Endothelial cell of umbilical vein (primary cell): ENCODE results near the gene KLRF2. TPM values are rescaled to one million over a fixed set of nuclear protein-coding genes. Genes with fewer than 3 reads are reported as not detected.

Experiments used
- BruUV-seq: library from RNA; stranded (reverse); fragments of 400-500 nt; replicated peaks from 2 replicates; lab custom pipeline; 2021; lab: Mats Ljungman, UMichigan
- CTCF ChIA-PET: fragments of 300-600, 350-600 bp; sonication (Branson Sonifier 250); formaldehyde crosslinking; loops from one replicate; lab custom pipeline; 2021; ENCODE audit warnings: antibody characterized with exemption, inconsistent platforms; lab: Charles Lee
- POLR2A ChIA-PET: fragments of 300-600, 350-600 bp; sonication (Branson Sonifier 250); formaldehyde crosslinking; loops from one replicate; lab custom pipeline; 2021; ENCODE audit warnings: antibody characterized with exemption, inconsistent platforms; lab: Charles Lee
- DNase-seq: peaks from one replicate; pipeline ENCODE4 v3.0.0-alpha.2; 2011; ENCODE audit warnings: low read depth, low spot score
- FAIRE-seq: peaks from 2 replicates; lab custom pipeline; 2011; peaks lifted over from hg19 to GRCh38; lab: Jason Lieb, UNC
- H2AFZ ChIP-seq: 2 replicates; pipeline ENCODE4 v1.6.0; 2012; ENCODE audit warnings: low read depth, low read length, control low read depth, inconsistent platforms
- H3K27ac ChIP-seq: 2 replicates; pipeline ENCODE4 v1.5.1; 2011; ENCODE audit warnings: low read depth, mild to moderate bottlenecking, control low read depth, low read length, moderate library complexity; ENCODE audit not compliant: insufficient read depth
- H3K27me3 ChIP-seq, 2 experiments: 2 replicates each; pipeline versions ENCODE4 v1.6.0 to v1.6.1; 2011; ENCODE audit warnings: low read length in 2 of 2, mixed read lengths in 1 of 2; ENCODE audit not compliant: control insufficient read depth in 2 of 2, insufficient read depth in 2 of 2
- H3K36me3 ChIP-seq, 2 experiments: 2 replicates in 1 of 2; 3 replicates in 1 of 2; pipeline ENCODE4 v1.5.1; 2011; ENCODE audit warnings: low read length in 2 of 2, mild to moderate bottlenecking in 1 of 2, moderate library complexity in 1 of 2; ENCODE audit not compliant: control insufficient read depth in 2 of 2, insufficient read depth in 2 of 2; ENCODE audit errors: extremely low read depth in 1 of 2
- H3K4me1 ChIP-seq: 3 replicates; pipeline ENCODE4 v1.5.1; 2011; ENCODE audit warnings: mild to moderate bottlenecking, low read length; ENCODE audit not compliant: control insufficient read depth, insufficient read depth; ENCODE audit errors: extremely low read depth
- H3K4me2 ChIP-seq: 2 replicates; pipeline ENCODE4 v1.6.1; 2011; ENCODE audit warnings: low read length, control low read depth, mixed read lengths; ENCODE audit not compliant: insufficient read depth
- H3K4me3 ChIP-seq, 3 experiments: fragments of 200-600 bp in 1 of 3; sonication (generic), shearing (Covaris generic) in 1 of 3; replicated peaks in 1 of 3; 2 replicates each; pipeline ENCODE4 v1.5.1; 2011 to 2016; ENCODE audit warnings: control low read depth in 3 of 3, low read length in 3 of 3, mild to moderate bottlenecking in 2 of 3, inconsistent platforms in 1 of 3, low read depth in 1 of 3, moderate library complexity in 1 of 3; ENCODE audit not compliant: insufficient read depth in 1 of 3
- H3K79me2 ChIP-seq: 2 replicates; pipeline ENCODE4 v1.6.0; 2012; ENCODE audit warnings: low read length, inconsistent platforms; ENCODE audit not compliant: control insufficient read depth, insufficient read depth
- H3K9ac ChIP-seq: replicated peaks from 2 replicates; pipeline ENCODE3; 2011; ENCODE audit warnings: low read length, control low read depth; ENCODE audit not compliant: insufficient read depth; ENCODE audit errors: extremely low read depth
- H3K9me1 ChIP-seq: replicated peaks from 3 replicates; pipeline ENCODE4 v1.6.0; 2011; ENCODE audit warnings: mild to moderate bottlenecking, low read length; ENCODE audit not compliant: control insufficient read depth, insufficient read depth; ENCODE audit errors: extremely low read depth
- H3K9me3 ChIP-seq: replicated peaks from 2 replicates; pipeline ENCODE4 v1.5.1; 2012; ENCODE audit warnings: low read length, inconsistent platforms; ENCODE audit not compliant: control insufficient read depth, insufficient read depth
- H4K20me1 ChIP-seq: replicated peaks from 2 replicates; pipeline ENCODE3; 2011; ENCODE audit warnings: mild to moderate bottlenecking, low read length; ENCODE audit not compliant: control insufficient read depth, insufficient read depth; ENCODE audit errors: extremely low read depth
- CTCF ChIP-seq, 2 donors: IDR thresholded peaks; 1 replicate in 1 of 2; 2 replicates in 1 of 2; pipeline ENCODE4 v1.5.1; 2011; ENCODE audit warnings: low read length in 2 of 2, mild to moderate bottlenecking in 2 of 2, moderate library complexity in 2 of 2, control low read depth in 1 of 2, inconsistent platforms in 1 of 2, low read depth in 1 of 2; ENCODE audit not compliant: insufficient read depth in 1 of 2; ENCODE audit errors: extremely low read depth in 1 of 2
- EZH2 ChIP-seq: IDR thresholded peaks from 2 replicates; pipeline ENCODE4 v1.6.1; 2012; ENCODE audit warnings: borderline replicate concordance, low read depth, mild to moderate bottlenecking, moderate library complexity, low read length, inconsistent platforms; ENCODE audit not compliant: severe bottlenecking
- FOS ChIP-seq: IDR thresholded peaks from 2 replicates; pipeline ENCODE4 v1.6.1; 2011; ENCODE audit warnings: mild to moderate bottlenecking, low read length, moderate library complexity, borderline replicate concordance; ENCODE audit not compliant: insufficient read depth
- GATA2 ChIP-seq: IDR thresholded peaks from 2 replicates; pipeline ENCODE4 v1.7.0; 2011; ENCODE audit warnings: low read depth, mild to moderate bottlenecking, moderate library complexity, mixed read lengths, low read length; ENCODE audit not compliant: insufficient read length, insufficient read depth
- JUN ChIP-seq: IDR thresholded peaks from 2 replicates; pipeline ENCODE4 v1.6.1; 2011; ENCODE audit warnings: borderline replicate concordance, low read depth; ENCODE audit not compliant: insufficient read length, insufficient read depth
- MAX ChIP-seq: IDR thresholded peaks from 2 replicates; pipeline ENCODE4 v1.6.1; 2011; ENCODE audit not compliant: insufficient read depth, insufficient read length
- MYC ChIP-seq: IDR thresholded peaks from one replicate; pipeline ENCODE4 v1.6.1; 2011; ENCODE audit warnings: mild to moderate bottlenecking, low read depth, low read length
- POLR2A ChIP-seq: IDR thresholded peaks from 2 replicates; pipeline ENCODE4 v1.6.1; 2012; ENCODE audit warnings: low read depth, mild to moderate bottlenecking, control low read depth, low read length
- POLR2AphosphoS5 ChIP-seq: IDR thresholded peaks from 2 replicates; pipeline ENCODE4 v1.6.1; 2012; ENCODE audit warnings: low read depth, mild to moderate bottlenecking, control low read depth, low read length, moderate library complexity; ENCODE audit not compliant: insufficient read depth
- dilution Hi-C: fragments of 300-500 bp; cut with MboI; formaldehyde crosslinking; loops from one replicate; pipeline ENCODE4 v1.15.0; 2019; ENCODE audit warnings: low sequenced_read_pairs; ENCODE audit not compliant: extremely low pct_ligation_motif_present
- intact Hi-C: fragments of 100-400 bp; cut with micrococcal nuclease; formaldehyde crosslinking; loops from one replicate; pipeline ENCODE4 v1.10.0; 2022
- polyA plus RNA-seq, 4 experiments: library from polyadenylated mRNA; depleted of rRNA in 3 of 4; stranded (reverse) in 3 of 4; unstranded in 1 of 4; fragments of >200 nt; gene quantifications; 2 replicates each; pipeline versions ENCODE4 v1.2.1 to v1.2.3, GENCODE V29; 2011 to 2012; ENCODE audit warnings: missing spikeins in 1 of 4
- total RNA-seq: library from RNA; stranded (reverse); gene quantifications from 2 replicates; pipeline ENCODE4 v1.2.3, GENCODE V29; 2021

KLRF2 gene
- total and polyA plus RNA-seq, 2 donors (not counting 3 experiments of a cell fraction or from before 2014, with no cell fraction given) = not detected

- no peak overlapping the region for H3K4me2 ChIP-seq
- intact Hi-C loops (no loop called here), dilution Hi-C loops (no loop called here)
- CTCF ChIA-PET = interaction anchor here (1.0 to 3.2 kb wide), 8 partner anchors 8 to 146 kb away, joined by 3 to 20 read pairs (median 4); no protein-coding TSS in a partner anchor
- no peak for DNase-seq
- POLR2A ChIA-PET = no interaction called here
- H2AFZ ChIP-seq = no peak overlapping the region
- no peak overlapping the region for H3K4me3 ChIP-seq
- no peaks in the 10 kb centered on the region for H3K79me2 ChIP-seq
- H3K27ac ChIP-seq = no peak overlapping the region
- no peaks in the 10 kb centered on the region for H3K36me3 ChIP-seq
- H3K9me1 ChIP-seq = no peaks in the 10 kb centered on the region
- TF ChIP-seq EZH2 (no peak), MAX (no peak), GATA2 (no peak), MYC (no peak), FOS (no peak), POLR2A (no peak)
- H3K9me3 ChIP-seq = no peaks in the 10 kb centered on the region
- no TSS peak for BruUV-seq
- FAIRE-seq = no peak
- peaks cover 8% of the 10 kb centered on the region in 2 experiments for H3K27me3 ChIP-seq
- no peaks in the 10 kb centered on the region for H4K20me1 ChIP-seq
- H3K9ac ChIP-seq = no peak overlapping the region
- H3K4me1 ChIP-seq = no peaks in the 10 kb centered on the region
Observed at GRCh38 chr12:9895215-9895971, 14.1 kb downstream of the KLRF2 start.

- CTCF ChIA-PET = no interaction called here
- FAIRE-seq = no peak
Observed at GRCh38 chr12:9897535-9897934, 16.2 kb downstream of the KLRF2 start.

More at GRCh38 chr12:9897535-9897934, 16.2 kb downstream of the KLRF2 start:
- H4K20me1 ChIP-seq = no peaks in the 10 kb centered on the region
- H3K4me2 ChIP-seq = no peak overlapping the region
- no TSS peak for BruUV-seq
- POLR2A ChIA-PET = no interaction called here
- intact Hi-C loops (no loop called here), dilution Hi-C loops (no loop called here)
- no peak for DNase-seq
- H3K36me3 ChIP-seq = no peaks in the 10 kb centered on the region
- no peak overlapping the region for H2AFZ ChIP-seq
- no peaks in the 10 kb centered on the region for H3K9me3 ChIP-seq
- no peaks in the 10 kb centered on the region for H3K4me1 ChIP-seq
- H3K9me1 ChIP-seq = no peaks in the 10 kb centered on the region
- H3K9ac ChIP-seq = no peak overlapping the region
- peaks cover 8% of the 10 kb centered on the region in 2 experiments for H3K27me3 ChIP-seq
- H3K4me3 ChIP-seq = no peak overlapping the region
- TF ChIP-seq POLR2A (no peak), GATA2 (no peak), JUN (no peak), POLR2AphosphoS5 (no peak), CTCF (IDR thresholded peaks at IDR 0.05; ENCODE audit: extremely low read depth in 1 of 2, insufficient read depth in 1 of 2, low read depth in 1 of 2, low read length in 2 of 2) (no peak), MYC (no peak)
- H3K27ac ChIP-seq = no peak overlapping the region
- H3K79me2 ChIP-seq = no peaks in the 10 kb centered on the region
